ENCODE data around the gene MTCL1.

GRCh38 chr18:8730080-8730827 lies 24.9 kb downstream of the MTCL1 start:
- TF ChIP-seq, protein P1, sequence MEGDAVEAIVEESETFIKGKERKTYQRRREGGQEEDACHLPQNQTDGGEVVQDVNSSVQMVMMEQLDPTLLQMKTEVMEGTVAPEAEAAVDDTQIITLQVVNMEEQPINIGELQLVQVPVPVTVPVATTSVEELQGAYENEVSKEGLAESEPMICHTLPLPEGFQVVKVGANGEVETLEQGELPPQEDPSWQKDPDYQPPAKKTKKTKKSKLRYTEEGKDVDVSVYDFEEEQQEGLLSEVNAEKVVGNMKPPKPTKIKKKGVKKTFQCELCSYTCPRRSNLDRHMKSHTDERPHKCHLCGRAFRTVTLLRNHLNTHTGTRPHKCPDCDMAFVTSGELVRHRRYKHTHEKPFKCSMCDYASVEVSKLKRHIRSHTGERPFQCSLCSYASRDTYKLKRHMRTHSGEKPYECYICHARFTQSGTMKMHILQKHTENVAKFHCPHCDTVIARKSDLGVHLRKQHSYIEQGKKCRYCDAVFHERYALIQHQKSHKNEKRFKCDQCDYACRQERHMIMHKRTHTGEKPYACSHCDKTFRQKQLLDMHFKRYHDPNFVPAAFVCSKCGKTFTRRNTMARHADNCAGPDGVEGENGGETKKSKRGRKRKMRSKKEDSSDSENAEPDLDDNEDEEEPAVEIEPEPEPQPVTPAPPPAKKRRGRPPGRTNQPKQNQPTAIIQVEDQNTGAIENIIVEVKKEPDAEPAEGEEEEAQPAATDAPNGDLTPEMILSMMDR (IDR thresholded peaks at IDR 0.05), result no peak
- TF ChIP-seq POLR2A (IDR thresholded peaks at IDR 0.05), result no peak

All from adrenal gland (tissue), 5 donors.